D341Med (cell line): Measurements from ENCODE around the gene MAP4.
"Not testable (repeated sequence)": the region's sequence is repeated elsewhere in the genome, so short reads cannot be mapped to it uniquely, and the experiment has no call there.

ENCODE experiments used
- DNase-seq: peaks from one replicate; pipeline ENCODE4 v3.0.0; 2012; ENCODE audit warnings: low spot score

Gene MAP4

DNA sequence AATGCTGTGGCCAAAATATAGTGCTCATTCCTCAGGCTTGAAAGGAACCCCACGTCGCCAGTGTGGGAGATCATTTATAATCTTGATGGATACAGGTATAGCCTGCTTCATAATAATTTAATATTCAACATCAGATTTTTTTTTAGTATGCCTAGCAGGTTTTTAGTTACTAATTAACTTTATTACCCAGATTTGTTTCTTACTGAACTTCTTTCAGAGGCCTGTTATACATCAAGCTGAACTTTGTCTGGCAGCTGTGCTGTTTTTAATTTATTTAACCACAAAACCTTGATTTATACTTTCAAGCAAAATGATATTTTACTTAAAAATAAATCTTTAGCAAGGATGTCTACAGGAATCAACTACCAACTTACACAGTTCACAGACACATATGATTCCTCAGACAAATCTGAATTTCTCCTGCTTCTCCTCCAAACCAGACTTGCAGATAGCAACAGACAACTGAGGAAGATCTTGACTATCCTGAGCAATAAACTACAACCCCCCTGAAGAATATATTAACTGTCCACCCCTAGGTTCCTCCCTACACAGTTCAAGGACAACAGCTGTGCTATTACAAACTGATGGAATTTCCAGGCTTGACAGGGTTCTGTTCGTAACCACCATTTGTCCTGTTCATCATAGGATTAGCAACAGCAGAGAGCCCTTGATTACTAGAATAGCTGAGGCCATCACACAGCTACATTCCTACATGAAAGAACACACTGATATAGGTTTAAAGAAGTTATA is 610 bp downstream of the MAP4 start:
- no peak for DNase-seq

GRCh38 chr3:48014358-48014757 is 1.9 kb downstream of the MAP4 start:
- no peak for DNase-seq

DNA sequence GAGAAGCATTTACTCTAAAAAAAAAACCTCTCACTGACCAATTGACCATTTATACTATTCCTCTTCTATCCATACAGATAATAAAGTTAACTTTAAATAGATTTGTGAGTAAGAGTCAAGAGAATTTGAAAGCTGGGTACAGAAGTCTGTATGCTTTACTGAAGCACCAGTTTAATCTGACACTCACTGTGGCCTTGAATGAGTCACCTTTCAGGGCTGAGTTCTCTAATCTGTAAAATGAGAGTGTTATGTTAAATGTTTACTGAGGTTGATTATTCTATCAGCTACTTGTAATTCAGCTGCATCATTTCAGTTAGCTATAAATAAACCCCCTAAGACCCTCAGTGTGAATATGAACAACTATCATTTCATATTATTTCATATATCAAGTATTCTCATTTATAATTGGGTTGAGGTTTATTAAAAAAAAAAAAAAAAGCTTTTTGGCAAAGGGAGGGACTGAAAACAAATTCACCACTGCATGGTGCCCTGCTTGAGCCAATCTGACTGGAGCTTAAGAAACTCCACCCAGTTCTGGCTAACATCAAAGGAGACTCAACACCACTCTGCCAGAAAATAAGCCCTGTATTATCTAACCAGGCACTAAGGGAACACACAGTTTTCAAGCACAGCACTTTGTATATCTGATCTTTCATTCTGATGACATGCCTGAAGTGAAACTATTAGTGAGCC is 2.8 kb downstream of the MAP4 start:
- DNase-seq = peak; percentile 40

DNA sequence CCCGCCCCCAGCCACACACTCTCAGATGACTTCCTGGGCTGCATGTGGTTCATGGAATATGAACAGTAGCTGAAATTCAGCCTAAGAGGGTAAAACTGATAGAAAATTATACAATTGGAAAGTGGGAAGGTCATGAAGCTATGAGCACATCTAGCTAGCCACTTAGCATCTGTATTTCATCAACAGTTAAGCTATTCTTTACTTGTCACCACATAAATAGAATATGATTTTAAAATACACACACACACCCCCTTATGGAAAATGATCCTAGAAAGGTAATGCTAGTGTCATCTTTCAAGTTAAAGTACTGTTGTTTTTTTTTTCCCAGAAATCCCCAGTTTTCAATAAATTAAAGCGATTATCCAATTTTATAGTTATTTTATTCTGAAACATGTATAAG is 3.6 kb downstream of the MAP4 start:
- no peak for DNase-seq

GRCh38 chr3:48008066-48008465 is 8.2 kb downstream of the MAP4 start:
- DNase-seq = not testable (repeated sequence)

GRCh38 chr3:48007361-48007760 is 8.9 kb downstream of the MAP4 start:
- not testable (repeated sequence) for DNase-seq

- not testable (repeated sequence) for DNase-seq
These were observed 9.4 kb downstream of the MAP4 start for GRCh38 chr3:48006794-48007193.

DNA sequence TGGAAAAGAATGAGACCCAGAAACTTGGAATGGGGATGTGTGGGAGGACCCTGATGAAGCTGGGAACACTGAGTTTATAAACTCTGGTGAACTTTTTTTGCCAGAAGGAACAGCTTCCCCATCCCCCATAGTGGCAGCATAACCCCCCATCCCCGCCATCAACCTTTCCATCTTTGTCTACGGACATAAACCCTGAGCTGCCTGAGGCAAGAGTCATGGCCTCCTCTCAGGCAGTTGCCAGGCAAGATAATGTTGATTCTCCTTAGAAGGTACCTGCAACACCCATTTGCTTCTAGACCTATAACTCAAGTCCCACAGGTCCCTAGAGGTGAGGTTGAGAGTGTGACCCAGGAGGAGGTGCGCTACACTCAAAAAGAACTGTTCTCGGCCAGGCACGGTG is 11.5 kb downstream of the MAP4 start:
- DNase-seq = no peak

- no peak for DNase-seq
These were observed 13.4 kb downstream of the MAP4 start for GRCh38 chr3:48002787-48003186.

DNA sequence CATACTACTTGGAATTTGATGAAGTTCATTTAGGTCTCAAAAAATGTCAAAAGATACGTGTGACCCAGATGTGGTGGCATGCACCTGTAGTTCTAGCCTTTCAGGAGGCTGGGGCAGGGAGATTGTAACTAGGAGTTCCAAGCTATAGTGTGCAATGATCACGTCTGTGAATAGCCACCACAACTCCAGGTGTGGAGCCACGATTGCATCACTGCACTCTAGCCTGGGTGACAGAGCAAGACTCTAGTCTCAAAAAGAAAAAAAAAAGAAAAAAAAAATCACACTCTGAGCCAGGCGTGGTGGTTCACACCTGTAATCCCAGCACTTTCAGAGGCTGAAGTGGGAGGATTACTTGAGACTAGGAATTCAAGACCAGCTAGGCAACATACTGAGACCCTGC is 14.2 kb downstream of the MAP4 start:
- no peak for DNase-seq

- no peak for DNase-seq
These were observed 16.0 kb downstream of the MAP4 start for GRCh38 chr3:48000212-48000611.

- DNase-seq = peak; percentile 36
These were observed 19.8 kb downstream of the MAP4 start for GRCh38 chr3:47996440-47996839.

DNA sequence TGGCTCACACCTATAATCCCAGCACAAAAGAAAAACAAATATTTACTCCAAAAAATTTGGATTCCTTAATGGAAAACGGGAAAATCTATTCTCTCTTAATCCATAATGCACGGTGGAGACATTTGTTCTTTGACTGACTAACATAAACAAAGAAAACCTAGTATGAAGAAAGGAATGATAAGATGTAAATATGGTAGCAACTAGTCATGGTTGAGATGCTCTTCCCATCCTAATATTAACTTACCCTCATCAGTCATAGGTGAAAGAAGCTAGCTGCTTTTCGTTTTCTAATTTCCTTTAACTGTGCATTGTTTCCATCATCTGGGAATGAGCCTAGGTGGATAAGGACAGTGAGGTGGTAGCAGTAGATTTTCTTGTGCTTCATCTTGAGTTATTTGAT is 22.0 kb downstream of the MAP4 start:
- no peak for DNase-seq

GRCh38 chr3:47991341-47991740 is 24.9 kb downstream of the MAP4 start:
- no peak for DNase-seq

DNA sequence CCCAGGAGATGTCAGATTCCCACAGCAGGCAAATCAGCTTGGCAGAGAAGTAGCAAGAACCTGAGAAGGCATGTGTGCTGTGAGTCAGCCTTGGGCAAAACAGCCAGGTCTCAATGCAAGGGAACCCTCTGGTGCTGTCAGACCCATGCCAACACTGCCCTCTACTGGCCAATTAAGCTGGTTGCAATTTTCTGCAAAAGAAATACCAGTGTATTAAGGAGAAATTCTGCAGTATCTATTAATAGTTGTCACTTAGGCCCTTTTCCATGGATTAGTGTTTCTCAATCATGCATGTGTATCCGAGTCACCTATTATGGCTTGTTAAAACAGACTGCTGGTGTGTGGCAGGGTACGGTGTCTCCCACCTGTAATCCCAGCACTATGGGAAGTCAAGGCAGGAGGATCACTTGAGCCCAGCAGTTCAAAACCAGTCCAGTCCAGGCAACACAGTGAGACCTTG is 26.2 kb downstream of the MAP4 start:
- DNase-seq = peak; percentile 84

DNA sequence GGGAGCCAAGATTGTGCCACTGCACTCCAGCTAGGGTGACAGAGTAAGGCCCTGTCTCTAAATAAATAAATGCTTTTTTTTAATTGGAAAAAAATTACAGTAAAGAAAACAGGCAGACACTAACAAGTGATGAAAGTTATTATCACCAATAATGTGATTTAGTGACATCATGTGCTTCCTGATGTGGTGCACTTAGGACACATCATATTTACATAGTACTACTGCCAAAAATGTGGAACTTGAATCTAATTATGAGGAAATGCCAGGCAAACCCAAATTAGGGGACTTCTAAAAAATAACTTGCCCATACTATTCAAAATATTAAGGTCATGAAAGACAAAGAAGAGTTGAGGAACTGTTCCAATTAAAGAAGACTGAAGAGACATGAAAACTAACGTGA is 30.8 kb downstream of the MAP4 start:
- DNase-seq = no peak

DNA sequence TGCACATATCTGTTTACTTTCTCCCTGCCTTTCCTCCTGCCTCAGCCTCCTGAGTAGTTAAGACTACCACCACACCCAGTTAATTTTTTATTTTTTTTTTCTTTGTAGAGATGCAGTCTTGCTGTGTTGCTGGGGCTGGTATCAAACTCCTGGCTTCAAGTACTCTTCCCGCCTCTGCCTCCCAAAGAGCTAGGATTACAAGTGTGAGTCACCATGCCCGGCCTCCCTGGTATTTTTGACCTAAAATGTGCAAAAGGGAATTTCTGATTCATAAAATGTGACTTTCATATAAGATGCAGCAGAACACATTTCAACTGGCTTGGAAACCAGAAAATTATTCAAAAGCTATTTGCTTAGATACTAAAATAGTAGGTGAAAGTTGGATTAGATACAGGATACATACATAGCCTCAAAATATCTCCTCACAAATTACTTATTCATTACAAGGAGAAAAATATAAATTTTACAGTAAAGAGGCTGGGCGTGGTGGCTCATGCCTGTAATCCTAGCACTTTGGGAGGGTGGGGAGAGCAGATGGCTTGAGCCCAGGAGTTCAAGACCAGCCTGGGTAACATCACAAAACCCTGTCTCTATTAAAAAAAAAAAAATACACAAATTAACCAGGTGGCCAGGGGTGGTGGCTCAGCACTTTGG is 32.0 kb downstream of the MAP4 start:
- DNase-seq = no peak

DNA sequence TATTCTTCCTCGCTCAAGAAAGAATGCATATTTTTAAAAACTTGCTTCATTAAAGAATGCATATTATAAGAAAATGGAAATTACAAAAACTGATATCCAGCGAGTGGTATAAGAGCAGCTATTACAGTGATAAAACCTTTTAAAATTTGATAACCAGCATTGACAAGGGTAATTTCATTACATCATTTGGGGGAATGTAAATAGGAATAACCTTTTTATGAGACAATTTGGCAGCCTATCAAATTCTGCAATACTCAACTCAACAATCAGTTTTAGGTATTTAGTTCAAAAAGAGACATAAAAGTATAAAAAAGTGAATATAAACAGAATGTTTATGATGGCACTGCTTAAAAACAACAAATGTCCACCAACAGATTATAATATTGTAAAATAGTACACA is 35.4 kb downstream of the MAP4 start:
- no peak for DNase-seq

- DNase-seq = no peak
These were observed 37.1 kb downstream of the MAP4 start for GRCh38 chr3:47979070-47979469.

DNA sequence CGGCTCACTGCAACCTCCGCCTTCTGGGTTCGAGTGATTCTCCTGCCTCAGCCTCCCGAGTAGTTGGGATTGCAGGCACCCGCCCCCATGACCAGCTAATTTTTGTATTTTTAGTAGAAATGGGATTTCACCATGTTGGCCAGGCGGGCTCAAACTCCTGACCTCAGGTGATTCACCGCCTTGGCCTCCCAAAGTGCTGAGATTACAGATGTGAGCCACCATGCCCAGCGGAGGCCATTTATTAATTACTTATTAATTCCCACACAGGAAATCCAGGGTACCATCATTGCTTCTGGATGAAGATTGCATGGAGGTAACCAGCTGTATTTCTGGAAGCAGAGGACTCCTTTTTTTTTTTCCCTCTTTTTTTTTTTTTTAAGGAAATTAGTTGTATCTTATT is 37.8 kb downstream of the MAP4 start:
- DNase-seq = no peak

- no peak for DNase-seq
These were observed 40.0 kb downstream of the MAP4 start for GRCh38 chr3:47976135-47976732.

GRCh38 chr3:47974974-47975470 is 41.2 kb downstream of the MAP4 start:
- no peak for DNase-seq

DNA sequence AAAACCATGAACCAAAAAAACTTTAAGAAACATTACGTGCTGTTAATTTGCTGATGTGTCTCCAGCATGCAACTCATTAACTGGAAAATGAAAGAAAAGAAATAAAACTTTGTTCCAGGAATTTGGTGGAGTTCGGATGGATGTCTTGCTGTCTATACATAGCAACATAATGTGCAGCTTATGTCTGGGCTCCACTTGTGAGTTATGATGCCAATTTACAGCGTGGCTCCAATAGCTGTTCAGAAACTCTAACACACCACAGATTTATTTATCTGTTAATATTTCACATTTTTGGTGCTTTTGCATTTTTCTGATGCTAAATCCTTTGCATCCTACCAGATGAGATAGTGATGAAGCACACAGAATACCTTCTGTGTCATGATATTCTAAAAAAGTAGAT is 45.1 kb downstream of the MAP4 start:
- no peak for DNase-seq
